ENCODE results near the gene USP36. TPM values are rescaled to one million over a fixed set of nuclear protein-coding genes. Genes with fewer than 3 reads are reported as not detected.

Gene USP36
- total and polyA plus RNA-seq, 4 donors = 8.0 to 20.7 (median 10.5) TPM

DNA sequence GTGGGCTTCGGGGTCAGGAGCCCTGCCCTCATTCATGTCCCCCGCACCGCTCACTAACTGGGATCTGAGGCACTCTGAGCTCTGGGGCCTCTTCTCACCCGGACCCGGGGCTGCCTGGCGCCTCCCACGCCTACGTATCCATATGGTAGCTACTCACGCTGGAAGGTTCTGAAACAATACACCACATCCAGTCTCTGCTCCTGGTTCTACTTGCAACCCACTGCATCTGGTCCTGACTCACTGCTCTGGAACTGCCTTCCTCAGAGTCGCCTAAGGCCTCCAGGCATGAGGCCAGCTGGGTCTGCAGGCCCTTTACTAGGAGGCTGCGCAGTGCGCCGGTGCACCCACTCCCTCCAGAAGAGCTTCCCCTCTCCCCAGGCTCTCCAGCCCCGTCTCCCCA, 18.1 kb downstream of the USP36 start:
- no peak for TF ChIP-seq RXRA (IDR thresholded peaks at IDR 0.05)
- no peak for TF ChIP-seq GABPA (IDR thresholded peaks at IDR 0.05 in 1 of 2, conservative IDR thresholded peaks at IDR 0.05 in 1 of 2)
- no peak for TF ChIP-seq HNF4G (IDR thresholded peaks at IDR 0.05)
- TF ChIP-seq HNF4A (conservative IDR thresholded peaks at IDR 0.05) = no peak
- no peak for TF ChIP-seq NR2F2 (IDR thresholded peaks at IDR 0.05)
- no peak for TF ChIP-seq SP1 (IDR thresholded peaks at IDR 0.05)
- TF ChIP-seq, protein P1, sequence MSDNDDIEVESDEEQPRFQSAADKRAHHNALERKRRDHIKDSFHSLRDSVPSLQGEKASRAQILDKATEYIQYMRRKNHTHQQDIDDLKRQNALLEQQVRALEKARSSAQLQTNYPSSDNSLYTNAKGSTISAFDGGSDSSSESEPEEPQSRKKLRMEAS (IDR thresholded peaks at IDR 0.05) = no peak
- no peak for TF ChIP-seq JUND (IDR thresholded peaks at IDR 0.05)
- no peak for TF ChIP-seq YY1 (IDR thresholded peaks at IDR 0.05)
- TF ChIP-seq TAF1 (conservative IDR thresholded peaks at IDR 0.05) = no peak
- TF ChIP-seq, protein P2, sequence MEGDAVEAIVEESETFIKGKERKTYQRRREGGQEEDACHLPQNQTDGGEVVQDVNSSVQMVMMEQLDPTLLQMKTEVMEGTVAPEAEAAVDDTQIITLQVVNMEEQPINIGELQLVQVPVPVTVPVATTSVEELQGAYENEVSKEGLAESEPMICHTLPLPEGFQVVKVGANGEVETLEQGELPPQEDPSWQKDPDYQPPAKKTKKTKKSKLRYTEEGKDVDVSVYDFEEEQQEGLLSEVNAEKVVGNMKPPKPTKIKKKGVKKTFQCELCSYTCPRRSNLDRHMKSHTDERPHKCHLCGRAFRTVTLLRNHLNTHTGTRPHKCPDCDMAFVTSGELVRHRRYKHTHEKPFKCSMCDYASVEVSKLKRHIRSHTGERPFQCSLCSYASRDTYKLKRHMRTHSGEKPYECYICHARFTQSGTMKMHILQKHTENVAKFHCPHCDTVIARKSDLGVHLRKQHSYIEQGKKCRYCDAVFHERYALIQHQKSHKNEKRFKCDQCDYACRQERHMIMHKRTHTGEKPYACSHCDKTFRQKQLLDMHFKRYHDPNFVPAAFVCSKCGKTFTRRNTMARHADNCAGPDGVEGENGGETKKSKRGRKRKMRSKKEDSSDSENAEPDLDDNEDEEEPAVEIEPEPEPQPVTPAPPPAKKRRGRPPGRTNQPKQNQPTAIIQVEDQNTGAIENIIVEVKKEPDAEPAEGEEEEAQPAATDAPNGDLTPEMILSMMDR (IDR thresholded peaks at IDR 0.05; ENCODE audit: low read depth, low read length, missing input control) = no peak
- no peak for TF ChIP-seq RAD21 (IDR thresholded peaks at IDR 0.05)
- no peak for TF ChIP-seq FOXA2 (IDR thresholded peaks at IDR 0.05)
- no peak for TF ChIP-seq EGR1 (IDR thresholded peaks at IDR 0.05; ENCODE audit: low read depth in 2 of 2)
- no peak for TF ChIP-seq ATF3 (IDR thresholded peaks at IDR 0.05)
- TF ChIP-seq REST (IDR thresholded peaks at IDR 0.05) = no peak
- TF ChIP-seq FOXA1 (IDR thresholded peaks at IDR 0.05) = no peak
- no peak for TF ChIP-seq ZBTB33 (IDR thresholded peaks at IDR 0.05)
- Histone ChIP-seq H3K9me3 (ENCODE audit: control insufficient read depth in 4 of 4, low read length in 3 of 4) (no peaks in the 10 kb centered on the region), H3K27ac (ENCODE audit: low read depth in 1 of 2, low read length in 2 of 2) (no peak overlapping the region), H3K4me1 (ENCODE audit: control insufficient read depth in 4 of 4, insufficient read depth in 4 of 4, low read length in 3 of 4) (no peaks in the 10 kb centered on the region), H3K36me3 (ENCODE audit: control insufficient read depth in 4 of 4, insufficient read depth in 3 of 4, low read depth in 1 of 4, low read length in 3 of 4) (peaks cover 31 to 91% (median 69%) of the 10 kb centered on the region in 4 donors), H3K4me3 (ENCODE audit: low read depth in 1 of 3, low read length in 3 of 3) (no peak overlapping the region), H3K27me3 (ENCODE audit: control insufficient read depth in 4 of 4, insufficient read depth in 4 of 4, low read length in 3 of 4) (no peaks in the 10 kb centered on the region), H3K9ac (ENCODE audit: low read depth in 1 of 2, low read length in 2 of 2) (no peak overlapping the region)
- no peak for DNase-seq (ENCODE audit: low spot score)
- 95% methylated on average over 14 of the region's 14 CpGs for WGBS
